Endometrium (tissue), 2 donors: ENCODE data around the gene METTL27.
"Not testable (repeated sequence)": the region's sequence is repeated elsewhere in the genome, so short reads cannot be mapped to it uniquely, and the experiment has no call there.

Experiments
- FAIRE-seq: peaks from 2 replicates; lab custom pipeline; 2012; peaks lifted over from hg19 to GRCh38; lab: Jason Lieb, UNC
- donor health status: control.
- donor health status: control.

The METTL27 gene, protein sequence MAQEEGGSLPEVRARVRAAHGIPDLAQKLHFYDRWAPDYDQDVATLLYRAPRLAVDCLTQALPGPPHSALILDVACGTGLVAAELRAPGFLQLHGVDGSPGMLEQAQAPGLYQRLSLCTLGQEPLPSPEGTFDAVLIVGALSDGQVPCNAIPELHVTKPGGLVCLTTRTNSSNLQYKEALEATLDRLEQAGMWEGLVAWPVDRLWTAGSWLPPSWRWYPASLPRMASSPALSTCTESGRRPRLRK

DNA sequence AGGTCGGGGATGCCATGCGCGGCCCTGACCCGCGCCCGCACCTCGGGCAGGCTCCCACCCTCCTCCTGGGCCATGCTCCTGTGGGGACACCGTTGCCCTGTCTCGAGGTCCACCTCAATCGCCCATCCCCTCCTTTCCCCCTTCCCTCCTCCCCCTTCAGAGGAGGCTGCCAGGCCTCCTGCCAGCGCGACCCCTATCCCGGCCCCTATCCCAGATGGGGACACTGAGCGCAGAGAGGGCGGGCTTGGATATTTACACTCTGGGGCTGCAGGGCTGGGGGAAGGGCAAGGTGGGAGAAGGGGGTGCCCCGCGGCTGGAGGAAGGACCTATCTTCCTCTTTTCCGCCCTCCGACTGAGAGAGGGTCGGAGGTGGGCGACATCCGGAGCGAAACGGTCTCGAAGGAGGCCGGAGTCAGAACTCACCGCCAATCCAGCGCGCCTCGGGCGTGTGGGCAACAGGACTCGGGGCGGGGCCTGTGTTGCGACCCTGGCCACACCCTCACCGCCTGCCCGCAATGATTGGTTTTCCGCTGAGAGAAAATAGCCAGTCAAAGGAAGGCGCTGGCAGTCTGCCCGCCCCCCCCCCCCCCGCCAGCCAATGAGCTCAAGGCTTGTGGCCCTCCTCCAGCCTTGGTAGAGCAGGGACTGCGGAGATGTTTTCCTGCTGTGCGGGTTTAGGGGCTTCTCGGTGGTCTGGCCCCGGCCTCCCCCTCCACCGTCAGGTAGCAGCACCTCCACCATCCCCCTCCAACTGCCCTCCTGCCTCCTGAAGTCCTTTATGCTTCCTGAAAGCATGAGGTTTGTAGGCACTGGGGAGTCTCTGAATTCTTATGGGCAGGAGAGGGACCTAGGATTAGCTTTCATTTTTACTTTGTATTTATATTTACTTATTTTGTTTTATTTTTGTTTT lies at the start of gene METTL27:
METTL27 (minus strand) TSS at position 450 of the 910 bp plus-strand sequence; CDS start at position 74, 376 bp downstream.
- no peak for FAIRE-seq

DNA sequence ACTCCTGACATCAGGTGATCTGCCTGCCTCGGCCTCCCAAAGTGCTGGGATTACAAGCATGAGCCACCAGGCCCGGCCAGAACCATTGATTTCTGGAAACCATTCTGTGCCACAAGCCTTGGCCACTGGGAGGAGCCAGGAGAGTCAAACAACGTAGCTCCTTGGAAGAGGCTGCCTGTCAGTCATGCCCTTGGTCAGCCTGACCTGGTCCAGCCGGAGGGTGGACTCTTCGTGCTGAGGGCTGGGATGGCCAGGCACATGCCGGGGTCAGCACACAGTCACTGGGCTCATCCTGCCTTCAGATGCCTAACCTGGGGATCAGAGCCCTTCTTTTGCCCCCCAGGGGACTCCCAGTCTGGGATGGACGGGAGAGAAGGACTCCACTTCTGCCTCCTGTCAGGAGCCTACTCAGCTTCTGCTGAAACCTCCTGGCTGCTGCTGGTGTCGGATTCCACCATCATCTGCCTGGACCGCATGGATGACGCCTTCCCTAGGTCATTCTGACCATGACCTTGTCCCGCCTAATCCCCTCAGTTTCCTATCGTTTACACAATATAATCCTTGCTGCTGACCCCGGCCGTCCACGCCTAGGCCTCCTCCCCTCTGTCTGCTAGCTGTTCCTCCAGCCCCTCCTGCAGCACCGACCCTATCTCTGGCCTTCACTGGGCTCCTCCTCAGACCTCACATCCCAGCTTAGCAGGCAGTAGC lies 49.0 kb upstream of the METTL27 start:
- no peak for FAIRE-seq

DNA sequence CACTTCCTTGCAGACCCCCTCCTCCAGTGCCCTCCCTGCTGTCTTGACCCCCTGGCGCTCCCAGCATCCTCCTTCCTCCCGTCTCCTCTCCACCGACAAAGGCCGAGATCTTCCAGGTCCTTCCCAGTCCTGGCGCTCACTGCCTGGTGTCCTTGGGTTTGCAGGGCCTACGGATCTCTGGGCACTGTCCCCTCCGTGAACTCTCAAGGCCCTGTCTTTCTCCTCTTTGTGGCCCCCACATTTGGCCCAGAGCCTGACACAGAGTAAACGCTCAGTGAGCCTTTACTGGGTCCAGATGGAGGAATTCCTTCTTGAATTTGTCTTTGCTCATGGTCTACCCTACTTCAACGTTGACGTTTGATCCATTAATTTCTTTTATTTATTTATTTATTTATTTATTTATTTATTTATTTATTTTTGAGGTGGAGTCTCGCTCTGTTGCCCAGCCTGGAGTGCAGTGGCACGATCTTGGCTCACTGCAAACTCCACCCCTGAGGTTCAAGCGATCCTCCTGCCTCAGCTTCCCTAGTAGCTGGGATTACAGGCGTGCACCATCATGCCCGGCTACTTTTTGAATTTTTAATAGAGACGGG lies 48.3 kb upstream of the METTL27 start:
- FAIRE-seq = no peak

DNA sequence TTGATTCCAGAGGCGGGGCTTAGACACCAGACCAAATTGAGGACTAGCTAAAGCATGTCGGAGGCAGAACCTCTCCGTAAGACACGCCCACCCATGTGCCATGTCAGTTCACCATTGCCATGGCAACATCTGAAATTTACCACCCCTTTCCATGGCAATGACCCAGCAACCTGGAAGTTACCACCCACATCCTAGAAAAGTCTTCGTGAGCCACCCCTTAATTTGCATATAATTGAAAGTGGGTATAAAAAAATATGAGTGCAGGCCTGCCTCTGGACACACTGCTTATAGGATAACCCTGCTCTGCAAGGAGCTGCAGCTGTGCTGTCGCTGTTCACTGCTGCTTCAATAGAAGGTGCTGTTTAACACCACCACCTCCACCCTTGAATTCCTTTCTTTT lies 46.6 kb upstream of the METTL27 start:
- FAIRE-seq = no peak

DNA sequence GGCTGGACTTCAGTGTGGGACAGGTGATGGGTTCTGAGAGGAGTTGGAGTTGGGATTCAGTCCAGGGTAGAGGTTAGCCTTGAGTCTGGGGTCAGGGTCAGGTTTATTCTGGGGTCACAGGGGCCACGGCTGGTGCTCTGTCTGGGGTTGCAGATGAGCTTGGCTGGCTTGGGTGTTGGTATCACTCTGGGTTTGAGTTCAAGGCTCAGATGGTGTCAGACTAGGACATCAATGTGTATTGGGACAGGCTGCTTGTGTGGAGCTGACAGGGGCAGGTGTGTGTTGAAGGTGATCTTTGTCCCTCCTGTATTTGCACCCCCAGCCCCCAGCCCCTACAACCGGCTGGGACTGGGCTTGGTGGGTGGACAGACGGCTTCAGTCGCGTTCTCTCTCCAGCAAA lies 45.4 kb upstream of the METTL27 start:
- FAIRE-seq = no peak

DNA sequence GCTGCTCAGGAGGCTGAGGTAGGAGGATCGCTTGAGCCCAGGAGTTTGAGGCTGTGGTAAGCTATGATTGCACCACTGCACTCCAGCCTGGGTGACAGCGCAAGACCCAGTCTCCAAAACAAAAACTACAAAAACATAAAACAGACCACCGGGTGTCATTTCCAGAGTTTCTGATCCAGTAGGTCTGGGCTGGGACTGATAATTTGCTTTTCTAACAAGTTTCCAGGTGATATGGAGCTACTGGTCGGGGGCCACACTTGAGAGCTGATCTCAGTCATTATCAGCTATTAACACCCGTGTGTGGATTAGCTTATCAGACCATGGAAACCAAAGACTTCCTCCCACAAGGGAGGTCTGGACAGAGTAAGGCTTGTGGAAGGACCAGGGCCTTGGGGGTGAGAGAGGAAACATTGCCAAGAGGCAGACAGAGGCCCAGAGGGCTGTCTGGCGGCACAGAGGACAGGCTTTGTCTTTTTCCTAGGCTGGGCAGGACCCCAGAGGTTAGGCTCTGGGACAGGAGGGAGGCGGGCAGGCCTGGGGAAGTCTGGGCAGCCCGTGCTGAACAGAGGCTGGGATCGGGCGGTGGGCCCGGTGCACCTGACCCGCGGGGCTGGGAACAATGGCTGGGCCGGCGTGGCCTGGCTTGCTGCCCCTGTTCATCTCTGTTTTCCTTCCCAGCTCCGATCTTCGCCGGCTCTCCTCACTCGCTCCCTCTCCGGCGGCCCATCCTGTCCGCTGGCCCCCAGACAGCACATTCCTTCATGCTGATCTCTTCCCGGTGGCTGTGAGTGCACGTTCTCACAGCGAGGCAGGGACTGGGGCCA lies 43.9 kb upstream of the METTL27 start:
- no peak for FAIRE-seq

DNA sequence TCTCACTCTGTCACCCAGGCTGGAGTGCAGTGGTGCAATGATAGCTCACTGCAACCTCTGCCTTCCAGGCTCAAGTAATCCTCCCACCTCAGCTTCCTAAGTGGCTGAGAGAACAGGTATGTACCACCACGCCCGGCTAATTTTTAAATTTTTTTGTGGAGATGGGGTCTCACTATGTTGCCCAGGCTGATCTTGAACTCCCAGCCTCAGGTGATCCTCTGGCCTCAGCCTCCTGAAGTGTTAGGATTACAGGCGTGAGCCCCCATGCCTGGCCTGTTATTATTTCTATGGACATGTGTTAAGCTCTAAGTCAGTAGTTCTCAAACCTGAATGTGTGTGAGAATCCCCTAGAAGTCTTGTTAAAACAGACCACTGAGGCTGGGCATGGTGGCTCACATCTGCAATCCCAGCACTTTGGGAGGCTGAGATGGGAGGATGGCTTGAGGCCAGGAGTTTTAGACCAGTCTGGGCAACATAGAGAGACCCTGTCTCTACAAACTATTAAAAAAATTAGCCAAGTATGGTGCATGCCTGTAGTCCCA lies 43.2 kb upstream of the METTL27 start:
- no peak for FAIRE-seq

DNA sequence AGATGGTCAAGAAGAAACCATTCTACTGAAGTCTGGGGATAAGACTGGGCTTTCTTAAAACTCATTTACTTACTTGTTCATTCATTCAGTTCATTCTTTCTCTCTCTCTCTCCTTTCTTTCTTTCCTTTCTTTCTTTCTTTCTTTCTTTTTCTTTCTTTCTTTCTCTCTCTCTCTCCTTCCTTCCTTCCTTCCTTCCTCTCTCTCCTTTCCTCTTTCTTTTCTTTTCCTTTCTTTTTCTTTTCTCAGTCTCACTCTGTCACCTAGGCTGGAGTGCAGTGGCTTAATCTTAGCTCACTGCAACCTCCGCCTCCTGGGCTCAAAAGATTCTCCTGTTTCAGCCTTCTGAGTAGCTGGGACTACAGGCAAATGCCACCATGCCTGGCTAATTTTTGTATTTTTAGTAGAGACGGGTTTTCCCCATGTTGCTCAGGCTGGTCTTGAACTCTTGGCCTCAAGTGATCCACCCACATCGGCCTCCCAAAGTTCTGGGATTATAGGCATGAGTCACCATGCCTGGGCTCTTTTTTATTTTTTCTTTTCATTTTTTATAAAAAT lies 42.6 kb upstream of the METTL27 start:
- not testable (repeated sequence) for FAIRE-seq

DNA sequence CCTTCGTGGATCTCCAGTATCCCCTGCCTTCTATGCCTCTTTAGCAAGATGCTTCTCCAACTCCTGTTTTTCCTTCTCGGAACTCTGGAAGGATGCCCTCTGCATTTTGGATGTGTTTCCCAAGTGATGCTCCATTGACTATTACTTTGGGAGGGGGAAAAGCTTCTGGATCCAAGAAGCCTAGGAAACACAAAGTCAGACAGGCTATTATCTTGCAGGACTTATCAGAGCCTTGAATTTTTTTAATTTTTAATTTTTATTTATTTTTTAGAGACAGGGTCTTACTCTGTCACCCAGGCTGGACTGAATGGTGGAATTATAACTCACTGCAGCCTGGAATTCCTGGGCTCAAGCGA lies 39.7 kb upstream of the METTL27 start:
- no peak for FAIRE-seq

DNA sequence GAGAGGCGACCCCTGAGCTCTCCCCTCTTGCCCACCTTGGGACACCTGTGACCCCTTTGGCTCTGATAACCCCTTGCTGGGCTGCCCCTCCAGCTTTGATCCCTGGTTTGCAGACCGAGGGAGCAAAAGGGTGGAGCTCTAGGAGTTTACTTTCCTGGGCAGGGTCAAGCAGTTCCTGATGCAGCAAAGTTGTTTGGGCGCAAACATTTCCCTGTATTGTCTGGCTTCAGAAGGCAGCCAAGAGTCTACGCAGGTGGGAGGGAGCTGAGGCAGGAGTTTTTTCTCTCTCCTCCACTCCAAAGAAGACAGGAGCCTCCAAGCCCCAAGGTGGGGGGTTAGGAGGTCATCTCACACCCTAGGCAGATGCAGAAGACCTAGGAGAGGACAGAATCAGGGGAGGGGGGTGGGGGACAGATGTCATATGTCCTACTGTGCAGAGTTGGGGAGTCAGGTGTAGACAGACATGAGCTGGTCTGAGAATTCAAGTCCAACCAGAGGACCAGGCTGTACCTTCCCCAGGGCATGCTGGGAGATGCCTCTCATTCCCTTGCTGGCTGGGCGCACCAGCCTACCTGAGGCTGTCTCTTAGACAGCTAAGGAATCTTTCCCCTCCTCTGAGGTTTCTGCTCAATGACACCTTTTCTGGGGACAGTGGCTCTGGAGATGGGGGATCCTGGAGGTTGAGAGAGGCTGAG lies 39.2 kb upstream of the METTL27 start:
- no peak for FAIRE-seq

DNA sequence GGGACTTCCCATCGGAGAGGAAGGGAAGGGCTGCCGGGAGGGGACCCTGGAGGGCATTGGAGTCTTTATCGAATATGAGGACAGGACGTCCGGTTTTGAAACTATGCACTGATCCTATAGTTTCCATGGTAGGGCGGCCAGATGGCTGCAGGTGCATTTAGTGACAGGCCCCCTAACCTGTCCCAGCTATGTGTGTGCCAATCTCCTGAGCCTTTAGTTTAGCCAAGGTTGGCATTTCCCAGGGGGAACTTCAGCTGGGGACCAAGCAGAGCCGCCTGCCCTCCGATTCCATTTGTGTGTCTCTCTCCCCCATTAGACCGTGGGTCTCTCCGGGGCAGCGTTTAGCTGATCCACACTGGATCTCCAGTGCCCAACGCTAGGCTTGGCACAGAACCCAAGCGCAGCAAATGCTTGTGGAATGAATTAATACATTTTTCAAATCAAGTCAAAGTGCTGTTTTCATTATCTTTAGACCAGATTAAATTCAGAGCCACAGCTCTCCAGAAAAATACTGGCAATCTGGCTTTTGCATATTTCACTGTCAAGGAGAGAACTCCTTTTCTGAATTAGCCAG lies 38.5 kb upstream of the METTL27 start:
- FAIRE-seq = no peak

DNA sequence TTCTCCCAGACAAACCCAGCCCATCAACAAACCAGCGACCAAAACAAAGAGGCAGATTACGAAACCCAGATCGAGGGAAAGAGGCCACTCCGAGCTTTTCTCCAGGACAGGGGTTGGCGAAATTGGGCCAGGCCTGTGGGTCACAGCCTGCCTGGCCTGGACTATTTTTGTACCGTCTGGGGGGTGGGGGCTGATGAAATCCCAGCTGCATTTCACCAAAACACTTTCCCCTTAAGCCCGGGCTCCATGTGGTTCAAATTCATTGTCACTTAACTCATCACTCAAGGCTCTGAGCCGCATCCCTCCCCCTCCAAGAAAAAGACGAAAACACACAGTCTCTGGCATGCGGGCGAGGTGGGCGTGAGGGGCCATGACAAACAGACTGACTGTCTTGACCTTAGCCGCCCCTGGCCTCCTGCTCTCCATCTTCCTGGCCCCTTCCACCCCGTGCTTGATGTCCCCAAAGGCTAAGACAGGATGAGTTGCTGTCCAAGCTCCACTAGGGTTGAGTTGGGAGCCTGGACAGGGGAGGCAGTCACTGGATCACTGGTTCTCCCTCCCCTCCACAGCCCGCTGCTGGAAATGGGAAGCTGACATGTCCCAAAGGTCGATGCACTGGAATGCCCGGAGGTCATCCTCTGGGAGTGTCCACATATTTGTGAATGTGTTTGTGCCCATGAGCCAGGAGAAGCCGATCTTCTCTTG lies 37.8 kb upstream of the METTL27 start:
- FAIRE-seq = no peak

DNA sequence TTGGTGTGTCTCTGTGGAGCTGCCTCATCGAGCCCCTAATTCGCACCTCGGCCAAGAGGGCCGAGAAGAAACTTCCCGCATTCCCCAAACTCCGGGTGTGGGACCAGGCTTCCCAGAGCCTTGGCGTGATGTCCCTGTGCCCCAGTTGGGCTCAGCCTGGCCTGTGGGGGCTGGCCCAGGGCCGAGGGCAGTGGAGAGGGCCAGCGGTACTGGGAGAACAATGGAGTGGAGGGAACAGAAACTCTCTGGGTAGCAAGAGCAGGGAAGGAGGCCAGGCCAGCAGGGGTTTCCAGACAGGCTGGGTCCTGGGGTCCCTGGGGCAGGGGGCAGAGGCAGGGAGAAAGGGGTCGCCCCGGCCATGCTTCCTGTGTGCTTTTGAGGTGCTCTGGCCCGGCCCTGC lies 34.7 kb upstream of the METTL27 start:
- no peak for FAIRE-seq

DNA sequence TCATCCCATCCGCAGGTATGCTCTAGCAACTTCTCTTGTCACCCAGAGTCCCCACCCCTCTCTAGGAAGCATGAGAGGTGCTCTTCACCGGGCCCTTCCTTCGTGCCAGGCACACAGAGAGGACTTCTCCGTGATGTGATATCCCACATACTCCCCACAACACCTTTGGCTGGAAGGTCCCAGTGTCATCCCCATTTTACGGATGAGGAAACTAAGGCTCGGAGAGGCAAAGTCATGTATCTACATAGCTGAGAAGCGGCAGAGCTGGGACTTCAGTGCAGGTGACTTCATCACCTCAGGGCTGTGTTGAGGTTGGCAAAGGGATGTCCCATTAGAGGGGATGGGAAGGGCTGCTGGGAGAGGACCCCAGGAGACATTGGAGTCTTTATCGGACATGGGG lies 34.0 kb upstream of the METTL27 start:
- FAIRE-seq = no peak

DNA sequence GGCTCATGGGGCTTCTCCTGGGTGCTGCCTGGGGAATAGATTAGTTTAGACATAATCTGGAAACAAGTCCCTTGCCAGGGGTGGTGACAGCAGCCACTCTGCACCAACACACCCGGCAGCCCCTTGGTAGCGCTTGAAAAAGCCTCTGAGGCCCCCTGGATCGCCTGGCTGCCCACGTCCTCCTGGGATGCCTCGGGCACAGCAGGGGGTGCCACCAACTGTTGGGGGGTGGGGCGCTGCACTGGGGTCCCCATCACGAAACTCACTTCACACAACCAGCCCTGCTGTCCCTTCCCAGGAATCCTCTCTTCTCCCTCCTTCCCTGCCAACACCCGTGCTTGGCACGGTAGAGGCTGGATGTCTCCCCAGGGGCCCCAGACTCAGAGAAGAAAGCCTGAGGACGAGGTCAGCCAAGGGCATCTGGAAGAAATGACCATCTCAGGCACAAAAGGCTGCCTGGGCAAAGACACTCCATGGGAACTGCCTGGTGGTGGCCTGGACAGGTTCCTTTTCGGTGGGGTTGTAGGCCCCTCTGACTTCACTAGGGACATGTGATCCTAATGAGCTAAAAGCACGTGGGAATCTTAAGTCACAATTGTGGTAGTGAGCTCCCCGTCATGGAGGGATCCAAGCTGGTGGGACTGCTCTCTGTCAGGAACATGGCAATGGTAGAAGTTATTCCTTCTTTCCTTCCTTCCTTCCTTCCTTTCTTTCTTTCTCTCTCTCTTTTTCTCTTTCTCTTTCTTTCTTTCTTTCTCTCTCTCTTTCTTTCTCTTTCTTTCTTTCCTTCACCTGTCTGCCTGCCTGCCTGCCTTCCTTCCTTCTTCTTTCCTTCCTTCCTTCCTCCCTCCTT lies 30.0 kb upstream of the METTL27 start:
- FAIRE-seq = no peak

DNA sequence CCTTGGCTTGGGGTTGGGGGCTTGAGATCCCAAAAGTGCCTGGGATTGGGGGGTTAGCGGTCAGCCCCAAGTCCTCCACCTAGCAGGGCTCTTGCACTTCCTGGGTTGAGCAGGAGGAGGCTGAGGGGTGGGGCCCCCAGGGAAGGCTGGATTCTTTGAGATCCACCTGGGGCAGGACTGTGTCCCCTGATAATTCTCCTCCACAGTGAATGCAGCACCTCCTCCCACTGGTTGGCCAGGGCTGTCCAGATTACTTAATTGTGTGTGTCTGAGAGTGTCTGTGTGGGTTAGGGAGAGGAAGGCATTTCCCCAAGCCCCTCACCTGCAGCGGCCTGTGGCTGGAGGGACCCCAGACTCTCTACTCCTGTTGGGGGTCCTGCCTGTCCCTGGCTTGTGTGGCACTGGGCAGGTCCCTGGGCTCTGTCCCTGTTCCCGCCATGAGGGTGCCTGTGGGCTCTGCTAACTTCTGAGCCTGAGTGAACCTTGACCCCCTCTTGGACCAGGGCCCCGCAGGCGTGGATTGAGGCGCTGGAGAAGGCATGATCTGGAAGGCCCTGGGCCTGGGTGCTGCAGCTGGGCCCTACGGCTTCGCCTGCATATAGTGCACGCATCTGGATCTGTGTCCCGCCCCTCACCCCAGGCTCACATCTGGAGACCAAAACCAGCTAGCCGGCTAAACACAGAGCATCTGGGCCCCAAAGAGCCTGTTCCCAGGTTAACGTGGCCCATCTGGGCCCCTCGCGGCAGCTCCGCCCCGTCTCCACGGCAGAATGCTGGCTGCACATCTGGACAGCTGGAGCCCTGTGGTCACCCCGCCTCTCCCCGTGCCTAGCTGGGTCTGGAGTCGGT lies 29.1 kb upstream of the METTL27 start:
- FAIRE-seq = no peak

DNA sequence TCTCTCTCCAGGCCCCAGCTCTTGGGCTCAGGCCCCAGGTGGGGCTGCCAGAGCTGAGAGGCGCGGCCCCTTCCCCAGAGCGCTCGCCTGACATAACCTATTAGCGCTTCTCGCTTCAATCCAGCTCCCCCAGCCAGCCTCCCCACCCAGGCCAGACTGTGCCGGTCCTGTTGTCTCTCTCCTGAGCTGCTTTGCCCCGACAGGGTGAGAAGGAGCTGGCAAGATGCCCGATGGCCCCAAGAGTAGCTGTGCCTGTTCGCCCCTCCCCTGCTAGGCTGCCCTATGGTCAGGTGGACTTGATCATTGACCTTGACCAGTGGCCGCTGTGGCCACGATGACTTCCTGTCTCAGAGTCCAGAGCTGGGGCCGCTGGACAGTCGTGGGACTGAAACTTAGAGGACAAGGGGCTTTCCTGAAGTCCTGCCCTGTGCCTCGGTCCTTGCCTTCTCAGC lies 27.8 kb upstream of the METTL27 start:
- FAIRE-seq = no peak
